DMS153 treated with DMSO at 0.1 percent for 48 hours (cell line): ENCODE measurements around the gene PPP2R2D.

Experiments used
- DNase-seq: peaks from one replicate; lab custom pipeline; 2025; ENCODE audit not compliant: unreplicated experiment; lab: John Stamatoyannopoulos, UW

The PPP2R2D gene

DNA sequence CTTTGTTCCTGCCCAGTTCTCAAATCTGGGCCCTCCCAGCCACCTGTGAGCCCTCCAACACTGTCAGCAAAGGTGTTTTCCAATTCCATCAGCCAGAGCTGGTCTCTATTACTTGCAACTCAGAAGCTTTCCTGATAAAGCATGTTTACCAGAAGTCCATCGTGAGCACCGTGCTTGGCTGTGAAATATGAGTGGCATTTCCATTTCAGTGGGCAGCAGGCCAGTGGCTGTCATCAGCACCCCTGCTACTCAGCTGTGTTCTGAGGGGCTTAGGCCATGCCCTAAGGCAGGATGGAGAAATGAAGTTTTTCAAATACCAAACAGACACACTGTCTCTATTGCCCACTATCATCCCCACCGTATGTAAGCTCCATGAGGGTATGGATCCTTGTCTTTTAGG lies 93.6 kb downstream of the PPP2R2D start:
- DNase-seq, result no peak

DNA sequence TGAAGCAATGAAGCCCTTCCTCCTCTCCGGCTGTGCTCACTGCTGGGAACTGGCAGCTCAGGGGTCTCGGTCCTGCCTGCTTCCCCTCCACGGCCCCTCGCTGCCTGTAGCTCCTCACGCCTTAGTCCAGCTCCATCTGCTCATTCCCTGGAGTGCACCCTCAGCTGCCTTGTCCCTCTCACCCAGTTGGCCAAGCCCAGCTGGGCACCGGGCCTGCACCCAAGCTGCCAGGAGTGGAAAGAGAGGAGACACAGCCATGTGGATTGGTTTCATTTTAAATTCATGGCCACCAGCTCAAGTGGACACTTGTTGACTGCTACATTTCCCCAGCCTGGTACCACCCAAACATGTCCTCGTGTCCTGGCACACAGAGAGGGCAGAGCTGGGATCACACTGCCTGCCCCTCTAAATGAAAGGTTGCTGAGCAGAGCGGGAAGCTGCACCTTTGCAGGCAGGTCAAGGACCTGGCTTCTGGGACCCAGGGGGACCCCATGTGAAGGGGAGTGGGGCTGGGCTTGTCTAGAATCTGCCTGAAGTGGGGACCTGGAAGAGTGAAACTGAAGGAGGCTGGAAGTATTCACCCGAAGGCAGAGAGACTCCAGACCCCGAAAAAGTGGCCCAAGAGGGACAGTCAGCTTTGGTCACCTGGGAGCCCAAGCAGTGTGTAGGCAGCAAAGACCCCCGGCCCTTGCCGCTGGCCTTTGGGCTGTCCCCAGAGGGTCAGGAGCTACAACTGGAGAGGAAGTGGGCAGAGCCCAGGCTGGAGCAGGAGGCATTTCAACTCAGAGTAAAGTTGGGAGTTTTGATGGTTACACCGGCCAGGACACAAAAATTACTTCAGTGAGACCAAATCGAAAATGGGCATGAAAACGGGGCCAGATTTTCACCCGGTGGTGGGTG lies 95.9 kb downstream of the PPP2R2D start:
- no peak for DNase-seq

- peak; percentile 74 for DNase-seq
These were observed 96.7 kb downstream of the PPP2R2D start for GRCh38 chr10:131997366-131998049.

- no peak for DNase-seq
These were observed 97.4 kb downstream of the PPP2R2D start for GRCh38 chr10:131998050-131998844.

GRCh38 chr10:131998845-131999681 lies 98.3 kb downstream of the PPP2R2D start:
- no peak for DNase-seq

- peak; percentile 66 for DNase-seq
These were observed 100.6 kb downstream of the PPP2R2D start for GRCh38 chr10:132001238-132001972.

GRCh38 chr10:132002004-132002403 lies 101.2 kb downstream of the PPP2R2D start:
- no peak for DNase-seq

DNA sequence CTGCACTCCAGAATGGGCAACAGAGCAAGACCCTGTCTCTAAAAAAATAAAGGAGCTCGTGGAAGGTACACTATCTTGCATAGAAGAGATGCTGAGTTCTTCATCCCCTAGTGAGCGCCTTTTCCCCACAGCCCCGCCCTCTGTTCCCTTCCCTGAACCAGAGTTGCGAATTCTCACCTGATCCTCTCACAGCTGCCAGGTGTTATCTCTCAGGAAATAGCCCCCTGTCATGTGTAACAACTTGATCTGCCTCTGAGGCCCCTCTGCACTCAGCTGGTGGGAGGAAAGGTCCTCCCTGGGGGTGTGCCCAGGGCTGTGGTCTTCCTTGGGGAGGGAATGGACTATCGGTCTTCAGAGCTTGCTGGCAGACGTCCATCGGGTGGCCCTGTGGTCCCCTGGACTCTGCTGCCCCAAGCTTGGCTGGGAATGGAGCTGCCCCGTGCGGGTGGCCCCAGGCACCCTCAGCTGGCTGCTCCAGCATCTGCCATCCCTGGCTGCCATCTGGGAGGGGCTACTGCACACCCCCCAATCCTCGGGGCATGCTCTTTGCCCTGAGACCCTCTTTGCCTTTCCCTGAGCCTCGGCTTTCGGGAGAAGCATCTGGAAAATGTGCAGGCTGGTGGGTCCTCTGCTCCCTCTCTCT lies 102.6 kb downstream of the PPP2R2D start:
- no peak for DNase-seq

GRCh38 chr10:132004052-132004451 lies 103.2 kb downstream of the PPP2R2D start:
- no peak for DNase-seq

DNA sequence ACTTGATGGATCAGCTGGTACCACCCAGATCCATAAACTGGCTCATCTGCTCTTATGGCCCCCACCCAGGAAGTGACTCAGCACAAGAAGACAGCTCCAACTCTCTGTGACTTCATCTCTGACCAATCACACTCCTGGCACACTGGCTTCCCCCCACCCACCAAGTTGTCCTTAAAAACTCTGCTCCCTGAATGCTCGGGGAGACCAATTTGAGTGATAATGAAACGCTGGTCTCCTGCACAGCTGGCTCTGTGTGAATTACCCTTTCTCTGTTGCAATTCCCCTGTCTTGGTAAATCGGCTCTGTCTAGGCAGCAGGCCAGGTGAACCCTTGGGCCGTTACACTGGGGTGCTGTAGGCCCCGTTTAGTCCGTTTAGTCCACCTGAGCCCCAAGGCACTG lies 104.3 kb downstream of the PPP2R2D start:
- DNase-seq, result no peak

DNA sequence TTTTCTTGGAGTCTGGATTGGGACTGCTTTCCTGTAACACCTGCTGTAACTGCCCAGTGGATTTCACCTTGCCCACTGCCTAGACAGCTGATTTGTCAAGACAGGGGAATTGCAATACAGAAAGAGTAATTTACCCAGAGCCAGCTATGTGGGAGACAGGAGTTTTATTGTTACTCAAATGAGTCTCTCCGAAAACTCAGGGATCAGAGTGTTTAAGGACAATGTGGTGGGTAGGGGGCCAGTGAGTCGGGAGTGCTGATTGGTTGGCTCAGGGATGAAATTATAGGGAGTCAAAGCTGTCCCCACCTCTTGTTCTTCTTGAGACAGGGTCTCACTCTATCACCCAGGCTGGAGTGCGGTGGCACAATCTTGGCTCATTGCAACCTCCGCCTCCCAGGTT lies 106.2 kb downstream of the PPP2R2D start:
- no peak for DNase-seq

GRCh38 chr10:132007681-132008080 lies 106.9 kb downstream of the PPP2R2D start:
- DNase-seq, result no peak
